ENCODE results near the gene FOLR2.
A peak's percentile ranks its signal among the peaks of the same experiment; 100 is the strongest.
"Not testable (repeated sequence)": the region's sequence is repeated elsewhere in the genome, so short reads cannot be mapped to it uniquely, and the experiment has no call there.

Gene FOLR2

GRCh38 chr11:72250661-72251464, 34.3 kb downstream of the FOLR2 start:
- peak in 1 of 42 donors; percentile 11 for DNase-seq
- intact Hi-C loops (cut with DNase I), result no loop called here

- intact Hi-C loops (cut with DNase I), result no loop called here
Measured at GRCh38 chr11:72251614-72252013, 35.0 kb downstream of the FOLR2 start.

GRCh38 chr11:72253392-72253791, 36.8 kb downstream of the FOLR2 start:
- intact Hi-C loops (cut with DNase I), result no loop called here
- no peak for DNase-seq

More at GRCh38 chr11:72251614-72252013, 35.0 kb downstream of the FOLR2 start:
- no peak for DNase-seq

- no peak for DNase-seq
- intact Hi-C loops (cut with DNase I), result no loop called here
Measured at GRCh38 chr11:72254299-72254993, 37.9 kb downstream of the FOLR2 start.

DNA sequence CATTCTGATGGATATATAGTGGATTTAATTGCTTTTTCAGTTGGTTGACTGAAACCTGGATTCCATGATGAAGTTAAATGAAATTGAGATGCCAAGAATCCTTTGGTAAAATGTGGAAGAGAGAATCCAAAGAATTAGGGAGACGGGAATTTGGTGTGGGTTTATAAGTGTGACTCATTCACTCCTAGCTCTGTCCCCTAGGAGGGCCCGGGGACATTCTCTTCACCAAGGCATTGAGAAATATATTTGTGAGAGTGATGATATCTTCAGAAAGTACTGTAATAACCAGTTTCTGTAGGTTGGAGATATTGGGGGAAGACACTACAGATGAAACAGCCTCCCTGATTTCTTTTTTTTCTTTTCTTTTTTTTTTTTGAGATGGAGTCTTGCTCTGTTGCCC, 41.0 kb downstream of the FOLR2 start:
- intact Hi-C loops (cut with DNase I), result no loop called here
- DNase-seq, result no peak

- intact Hi-C loops (cut with DNase I), result no loop called here
- DNase-seq, result no peak
Measured at GRCh38 chr11:72259490-72259889, 42.9 kb downstream of the FOLR2 start.

GRCh38 chr11:72260574-72260973, 44.0 kb downstream of the FOLR2 start:
- intact Hi-C loops (cut with DNase I), result no loop called here
- DNase-seq, result no peak

GRCh38 chr11:72263361-72263760, 46.8 kb downstream of the FOLR2 start:
- intact Hi-C loops (cut with DNase I), result no loop called here
- no peak for DNase-seq

- DNase-seq, result no peak
- intact Hi-C loops (cut with DNase I), result no loop called here
Measured at GRCh38 chr11:72265951-72266350, 49.4 kb downstream of the FOLR2 start.

- DNase-seq; intact Hi-C loops (cut with DNase I): not testable (repeated sequence)
Measured at GRCh38 chr11:72266960-72267359, 50.4 kb downstream of the FOLR2 start.

DNA sequence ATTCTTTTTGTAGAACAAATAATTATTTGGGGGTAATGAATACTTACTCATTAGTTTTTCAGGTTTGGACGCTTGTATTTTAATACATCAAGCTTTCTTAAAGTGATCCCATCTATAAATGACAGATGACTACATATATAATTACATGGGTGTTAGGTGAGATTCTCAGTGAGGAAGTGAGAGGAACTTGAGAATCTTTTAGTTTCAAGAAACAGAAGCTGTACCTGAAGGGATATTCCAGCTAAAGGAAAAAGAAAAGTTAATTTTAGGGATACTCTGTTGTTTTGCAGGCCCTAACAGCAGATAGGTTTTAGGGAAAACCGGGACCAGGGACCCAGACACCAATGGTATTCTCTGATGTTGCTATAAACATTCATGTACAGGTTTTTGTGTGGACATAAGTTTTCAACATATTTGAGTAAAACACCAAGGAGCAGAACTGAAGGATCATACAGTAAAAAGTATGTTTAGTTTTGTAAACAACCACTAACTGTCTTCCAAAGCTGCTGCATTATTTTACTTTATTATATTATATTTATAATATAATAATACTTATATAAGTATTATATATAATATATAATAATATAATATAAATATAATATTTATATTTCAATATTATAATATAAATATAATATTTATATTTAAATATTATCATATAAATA, 51.5 kb downstream of the FOLR2 start:
- intact Hi-C loops (cut with DNase I), result no loop called here
- no peak for DNase-seq
